Measurements from ENCODE around the gene KRT17. TPM values are rescaled to one million over a fixed set of nuclear protein-coding genes. Genes with fewer than 3 reads are reported as not detected.
"Not testable (repeated sequence)": the region's sequence is repeated elsewhere in the genome, so short reads cannot be mapped to it uniquely, and the experiment has no call there.

KRT17 gene
- total RNA-seq, 1 donor from 2014 or later: 762 TPM

- DNase-seq (ENCODE audit: low spot score): peak; percentile 37
Observed at GRCh38 chr17:41654678-41655607, 30.6 kb upstream of the KRT17 start.

- peak; percentile 83 for DNase-seq (ENCODE audit: low spot score)
Observed at GRCh38 chr17:41653892-41654677, 29.7 kb upstream of the KRT17 start.

GRCh38 chr17:41653421-41653820, 29.0 kb upstream of the KRT17 start:
- DNase-seq (ENCODE audit: low spot score): no peak

GRCh38 chr17:41652461-41652970, 28.1 kb upstream of the KRT17 start:
- no peak for DNase-seq (ENCODE audit: low spot score)

GRCh38 chr17:41651625-41652460, 27.5 kb upstream of the KRT17 start:
- peak; percentile 77 for DNase-seq (ENCODE audit: low spot score)

- no peak for DNase-seq (ENCODE audit: low spot score)
Observed at GRCh38 chr17:41650794-41651624, 26.6 kb upstream of the KRT17 start.

- no peak for DNase-seq (ENCODE audit: low spot score)
Observed at GRCh38 chr17:41649923-41650519, 25.6 kb upstream of the KRT17 start.

- peak; percentile 83 for DNase-seq (ENCODE audit: low spot score)
Observed at GRCh38 chr17:41648411-41649195, 24.2 kb upstream of the KRT17 start.

- peak; percentile 82 for DNase-seq (ENCODE audit: low spot score)
Observed at GRCh38 chr17:41647940-41648410, 23.6 kb upstream of the KRT17 start.

- DNase-seq (ENCODE audit: low spot score): no peak
Observed at GRCh38 chr17:41647038-41647813, 22.9 kb upstream of the KRT17 start.

- DNase-seq (ENCODE audit: low spot score): no peak
Observed at GRCh38 chr17:41642252-41643156, 18.1 kb upstream of the KRT17 start.

- not testable (repeated sequence) for DNase-seq (ENCODE audit: low spot score)
Observed at GRCh38 chr17:41640596-41640995, 16.2 kb upstream of the KRT17 start.

- no peak for DNase-seq (ENCODE audit: low spot score)
Observed at GRCh38 chr17:41639492-41640473, 15.4 kb upstream of the KRT17 start.

- no peak for DNase-seq (ENCODE audit: low spot score)
Observed at GRCh38 chr17:41638941-41639340, 14.6 kb upstream of the KRT17 start.

- DNase-seq (ENCODE audit: low spot score): no peak
Observed at GRCh38 chr17:41638194-41638593, 13.8 kb upstream of the KRT17 start.

- no peak for DNase-seq (ENCODE audit: low spot score)
Observed at GRCh38 chr17:41636652-41637051, 12.3 kb upstream of the KRT17 start.
